K562 (cell line): ENCODE results near the gene DSG2. TPM values are rescaled to one million over a fixed set of nuclear protein-coding genes. Genes with fewer than 3 reads are reported as not detected.

Source experiments
- CUX1 ChIP-seq: fragments of 200-800 bp; sonication (Bioruptor generic); IDR thresholded peaks from 2 replicates; pipeline ENCODE4 v1.6.1; 2016; ENCODE audit warnings: missing genetic modification characterization, missing compliant biosample characterization
- HDAC8 ChIP-seq: fragments of 450-650 bp; IDR thresholded peaks from 2 replicates; pipeline ENCODE4 v1.6.1; 2016; ENCODE audit warnings: mild to moderate bottlenecking, missing genetic modification characterization, moderate library complexity, missing compliant biosample characterization
- MGA ChIP-seq: fragments of 450-650 bp; IDR thresholded peaks from 2 replicates; pipeline ENCODE4 v1.6.1; 2016; ENCODE audit warnings: mild to moderate bottlenecking, moderate library complexity
- RBM17 ChIP-seq: fragments of 200-400 bp; formaldehyde crosslinking; IDR thresholded peaks from 2 replicates; pipeline ENCODE4 v1.6.1; 2017; ENCODE audit warnings: low read depth, mild to moderate bottlenecking, low read length, borderline replicate concordance
- polyA plus RNA-seq, 8 experiments: library from polyadenylated mRNA; depleted of rRNA in 4 of 8; stranded (reverse) in 5 of 8; unstranded in 3 of 8; fragments of >200 nt; fragmentation: Nextera tagmentation in 2 of 8; fragmentation: Illumina TruSeq in 1 of 8; extraction: Ambion mirVana in 2 of 8; extraction: Trizol in 1 of 8; gene quantifications; 2 replicates each; pipeline versions ENCODE4 v1.2.1 to v1.2.3, GENCODE V29; 2011 to 2014; ENCODE audit warnings: inconsistent platforms in 1 of 8, missing spikeins in 1 of 8
- total RNA-seq, 7 experiments: library from RNA; depleted of rRNA in 6 of 7; stranded (reverse); fragments of >200 nt in 6 of 7; fragmentation: Illumina TruSeq in 2 of 7; extraction: Trizol in 2 of 7; gene quantifications; 2 replicates each; pipeline versions ENCODE4 v1.2.1 to v1.2.3, GENCODE V29; 2011 to 2021; ENCODE audit warnings: low replicate concordance in 1 of 7

The DSG2 gene
- total and polyA plus RNA-seq, 9 of the 15 experiments (the other 6 are each of a cell fraction or from before 2014, with no cell fraction given), result 16.9 to 68.6 (median 41.3) TPM

GRCh38 chr18:31581498-31582197 is 83.7 kb downstream of the DSG2 start (continued):
- TF ChIP-seq HDAC8 (tag) (no peak), RBM17 (no peak), CUX1 (CRISPR knock-in tag) (no peak), MGA (no peak)
